Psoas muscle (tissue), 8 donors: ENCODE measurements around the gene APOB. TPM values are rescaled to one million over a fixed set of nuclear protein-coding genes. Genes with fewer than 3 reads are reported as not detected.

Experiments
- ATAC-seq, 4 donors: fragments of 200-7000 bp; cut with Tn5 transposase; one replicate each; pipeline ENCODE4 v1.9.1; 2020; ENCODE audit warnings: moderate library complexity in 3 of 4, mild to moderate bottlenecking in 2 of 4
- DNase-seq, 2 donors: peaks; one replicate each; pipeline ENCODE4 v3.0.0-alpha.2; 2020
- H3K27ac ChIP-seq: fragments of 200-600 bp; one replicate; pipeline ENCODE4 v1.8.0; 2022
- H3K27me3 ChIP-seq, 3 donors: fragments of 200-600 bp in 1 of 3; one replicate each; pipeline versions ENCODE4 v1.6.1 to v1.8.0; 2013 to 2022; ENCODE audit warnings: low read length in 2 of 3, mild to moderate bottlenecking in 2 of 3, moderate library complexity in 1 of 3; ENCODE audit not compliant: insufficient read depth in 3 of 3
- H3K36me3 ChIP-seq, 2 donors: fragments of 200-600 bp in 1 of 2; one replicate each; pipeline versions ENCODE4 v1.6.1 to v1.8.0; 2013 to 2022; ENCODE audit warnings: low read depth in 1 of 2, mild to moderate bottlenecking in 1 of 2, moderate library complexity in 1 of 2; ENCODE audit not compliant: insufficient read depth in 1 of 2
- H3K4me1 ChIP-seq: fragments of 200-600 bp; one replicate; pipeline ENCODE4 v1.8.0; 2022
- H3K4me3 ChIP-seq: fragments of 200-600 bp; one replicate; pipeline ENCODE4 v1.8.0; 2022; ENCODE audit warnings: mild to moderate bottlenecking
- H3K9me3 ChIP-seq: fragments of 200-600 bp; one replicate; pipeline ENCODE4 v1.8.0; 2022
- CTCF ChIP-seq: fragments of 200-600 bp; IDR thresholded peaks from one replicate; pipeline ENCODE4 v1.8.0; 2022; ENCODE audit warnings: antibody characterized with exemption
- WGBS, 3 donors: extraction: QIAGEN DNeasy Blood & Tissue Kit; methylation state at CpG; one replicate each; pipeline versions ENCODE4 v1.1.6 to v1.1.7; 2013; 5-methylcytosine and 5-hydroxymethylcytosine counted together
- intact Hi-C, 2 donors: fragments of 100-400 bp; cut with DNase I; formaldehyde crosslinking; loops; one replicate each; pipeline versions ENCODE4 v1.11.0 to v1.14.2; 2022
- polyA plus RNA-seq, 3 donors: library from polyadenylated mRNA; stranded (reverse); fragments of 200-250 nt; gene quantifications; one replicate each; pipeline ENCODE4 v1.2.3, GENCODE V29; 2013
- total RNA-seq, 4 donors: library from RNA; stranded (reverse); fragmentation: NEBNext Ultra II Directional in 2 of 4; extraction: Animal tissue kit (Norgen Biotek cat#: 25700) in 2 of 4; gene quantifications; one replicate each; pipeline versions ENCODE4 v1.2.1 to v1.2.4, GENCODE V29; 2021 to 2023
- donor health status: healthy with polysubstance abuse.
- donor health status: DM: no; HTN: no; CAD: no; lungs with moderate emphysema.
- donor health status: Bipolar disorder and iron deficiency.
- donor health status: healthy.
- donor health status: DM: yes; HTN: yes; CAD: no.
- donor health status: DM: no; HTN: no; CAD: no.
- donor health status: DM: no; HTN: no; CAD: no.
- donor health status: DM: yes; HTN: yes; CAD: no.

APOB gene
- total and polyA plus RNA-seq, 7 donors, result 0.03 to 0.64 (median 0.34) TPM

GRCh38 chr2:21024198-21024597, 19.7 kb downstream of the APOB start:
- 86 to 92% (median 89%) methylated on average over 5 of the region's 5 CpGs for WGBS, 3 donors
- intact Hi-C loops, result no loop called here
- H3K36me3 ChIP-seq, result no peaks in the 10 kb centered on the region
- H3K4me1 ChIP-seq, result no peaks in the 10 kb centered on the region
- ATAC-seq, result no peak
- no peak overlapping the region for H3K4me3 ChIP-seq
- H3K9me3 ChIP-seq, result no peaks in the 10 kb centered on the region
- H3K27ac ChIP-seq, result no peak overlapping the region
- TF ChIP-seq CTCF, result no peak
- no peaks in the 10 kb centered on the region for H3K27me3 ChIP-seq
- DNase-seq, result no peak

GRCh38 chr2:21023419-21024181, 20.3 kb downstream of the APOB start:
- H3K27ac ChIP-seq, result no peak overlapping the region
- no peak overlapping the region for H3K4me3 ChIP-seq
- H3K36me3 ChIP-seq, result no peaks in the 10 kb centered on the region
- no peaks in the 10 kb centered on the region for H3K27me3 ChIP-seq
- no peaks in the 10 kb centered on the region for H3K9me3 ChIP-seq
- ATAC-seq (no peak), DNase-seq (no peak)
- TF ChIP-seq CTCF, result no peak
- intact Hi-C loops, result no loop called here
- no peaks in the 10 kb centered on the region for H3K4me1 ChIP-seq
- 86 to 92% (median 88%) methylated on average over 4 of the region's 4 CpGs for WGBS, 3 donors

GRCh38 chr2:21022792-21023367, 21.0 kb downstream of the APOB start:
- WGBS, 3 donors, result 86 to 89% (median 87%) methylated on average over 8 of the region's 8 CpGs
- Histone ChIP-seq H3K4me3 (no peak overlapping the region), H3K27me3 (no peaks in the 10 kb centered on the region), H3K4me1 (no peaks in the 10 kb centered on the region), H3K36me3 (no peaks in the 10 kb centered on the region), H3K9me3 (no peaks in the 10 kb centered on the region), H3K27ac (no peak overlapping the region)
- intact Hi-C loops, result no loop called here
- ATAC-seq (no peak), DNase-seq (no peak)
- TF ChIP-seq CTCF, result no peak

- Histone ChIP-seq H3K4me3 (no peak overlapping the region), H3K27ac (no peak overlapping the region), H3K36me3 (no peaks in the 10 kb centered on the region), H3K9me3 (no peaks in the 10 kb centered on the region), H3K4me1 (no peaks in the 10 kb centered on the region), H3K27me3 (no peaks in the 10 kb centered on the region)
- intact Hi-C loops, result no loop called here
- 100% methylated on average over 1 of the region's 1 CpG for WGBS, 3 donors
- ATAC-seq, result no peak
- no peak for TF ChIP-seq CTCF
- DNase-seq, result no peak
These were observed 22.4 kb downstream of the APOB start for GRCh38 chr2:21021430-21021829.
